Neural cell (in vitro differentiated cells): ENCODE results near the gene IFNK. TPM values are rescaled to one million over a fixed set of nuclear protein-coding genes. Genes with fewer than 3 reads are reported as not detected.

Experiments
- H2AFZ ChIP-seq: fragments of 200-600, 300-800 bp; sonication (generic), shearing (Covaris generic); 2 replicates; pipeline ENCODE4 v1.6.0; 2014; ENCODE audit warnings: low read depth, mild to moderate bottlenecking, antibody characterized with exemption, low read length, moderate library complexity
- H3F3A ChIP-seq: fragments of 200-600 bp; shearing (Covaris generic); 2 replicates; pipeline ENCODE4 v1.6.1; 2016; ENCODE audit warnings: mild to moderate bottlenecking, moderate library complexity, mixed read lengths, antibody characterized with exemption, low read length; ENCODE audit not compliant: insufficient read depth, poor library complexity, severe bottlenecking
- H3K27ac ChIP-seq: fragments of 200-600, 300-800 bp; sonication (generic), shearing (Covaris generic); 2 replicates; pipeline ENCODE4 v1.5.1; 2014; ENCODE audit warnings: mild to moderate bottlenecking, low read length, moderate library complexity
- H3K27me3 ChIP-seq: fragments of 300-800, 200-600 bp; sonication (generic), shearing (Covaris generic); 2 replicates; pipeline ENCODE4 v1.6.0; 2014; ENCODE audit warnings: mild to moderate bottlenecking, low read depth, low read length, moderate library complexity; ENCODE audit not compliant: insufficient read depth
- H3K36me3 ChIP-seq: fragments of 300-800, 200-600 bp; sonication (generic), shearing (Covaris generic); 2 replicates; pipeline ENCODE4 v1.5.1; 2014; ENCODE audit warnings: mild to moderate bottlenecking, antibody characterized with exemption, low read length, moderate library complexity; ENCODE audit not compliant: insufficient read depth
- H3K4me2 ChIP-seq: fragments of 300-800, 200-600 bp; sonication (generic), shearing (Covaris generic); 2 replicates; pipeline ENCODE4 v1.6.0; 2014; ENCODE audit warnings: mild to moderate bottlenecking, low read length
- H3K4me3 ChIP-seq: fragments of 300-800, 200-600 bp; sonication (generic), shearing (Covaris generic); 2 replicates; pipeline ENCODE4 v1.5.1; 2014; ENCODE audit warnings: mild to moderate bottlenecking, low read length, moderate library complexity
- H3K79me2 ChIP-seq: fragments of 200-600 bp; shearing (Covaris generic); replicated peaks from 2 replicates; pipeline ENCODE4 v1.6.0; 2014; ENCODE audit warnings: mild to moderate bottlenecking, low read length, moderate library complexity; ENCODE audit not compliant: insufficient read depth
- H3K9ac ChIP-seq: fragments of 300-800, 200-600 bp; sonication (generic), shearing (Covaris generic); 2 replicates; pipeline ENCODE4 v1.6.1; 2016; ENCODE audit warnings: mild to moderate bottlenecking, low read length, mixed read lengths
- H3K9me2 ChIP-seq: fragments of 200-600 bp; shearing (Covaris generic); 2 replicates; pipeline ENCODE4 v1.6.1; 2016; ENCODE audit warnings: mild to moderate bottlenecking, low read length, mixed read lengths; ENCODE audit not compliant: insufficient read depth
- H3K9me3 ChIP-seq: fragments of 200-600, 300-800 bp; sonication (generic), shearing (Covaris generic); 2 replicates; pipeline ENCODE4 v1.6.1; 2016; ENCODE audit warnings: mild to moderate bottlenecking, mixed run types, low read length, moderate library complexity, mixed read lengths
- H4K20me1 ChIP-seq: fragments of 200-600 bp; shearing (Covaris generic); 2 replicates; pipeline ENCODE4 v1.6.1; 2016; ENCODE audit warnings: mild to moderate bottlenecking, mixed run types; ENCODE audit not compliant: insufficient read depth
- EP300 ChIP-seq: fragments of 450-650 bp; conservative IDR thresholded peaks from 2 replicates; pipeline ENCODE4 v1.6.1; 2014; ENCODE audit warnings: antibody characterized with exemption, mild to moderate bottlenecking, moderate library complexity; ENCODE audit not compliant: poor library complexity, severe bottlenecking
- EZH2 ChIP-seq: fragments of 200-600, 300-800 bp; shearing (Covaris generic), sonication (generic); IDR thresholded peaks from 2 replicates; pipeline ENCODE4 v1.6.1; 2014; ENCODE audit warnings: antibody characterized with exemption, low read length, borderline replicate concordance, mild to moderate bottlenecking; ENCODE audit not compliant: insufficient read depth, poor library complexity, severe bottlenecking
- MXI1 ChIP-seq: fragments of 450-650 bp; conservative IDR thresholded peaks from 2 replicates; pipeline ENCODE4 v1.6.1; 2014; ENCODE audit warnings: antibody characterized with exemption, mild to moderate bottlenecking; ENCODE audit not compliant: poor library complexity, severe bottlenecking
- POLR2AphosphoS5 ChIP-seq: IDR thresholded peaks from 2 replicates; pipeline ENCODE4 v1.6.1; 2012
- RAD21 ChIP-seq: fragments of 450-650 bp; conservative IDR thresholded peaks from 2 replicates; pipeline ENCODE4 v1.6.1; 2014; ENCODE audit warnings: antibody characterized with exemption, mild to moderate bottlenecking, moderate library complexity
- REST ChIP-seq: IDR thresholded peaks from 2 replicates; pipeline ENCODE4 v1.6.1; 2012; ENCODE audit warnings: borderline replicate concordance
- SMC3 ChIP-seq: fragments of 450-650 bp; conservative IDR thresholded peaks from 2 replicates; pipeline ENCODE4 v1.6.1; 2014; ENCODE audit warnings: antibody characterized with exemption, mild to moderate bottlenecking, moderate library complexity; ENCODE audit not compliant: poor library complexity
- TAF1 ChIP-seq: IDR thresholded peaks from 2 replicates; pipeline ENCODE4 v1.6.1; 2012; ENCODE audit warnings: low read depth
- polyA plus RNA-seq: library from polyadenylated mRNA; depleted of rRNA; stranded (reverse); fragments of >200 nt; gene quantifications from 2 replicates; pipeline ENCODE4 v1.2.3, GENCODE V29; 2014
- TF ChIP-seq, protein P1 (sequence below): fragments of 450-650 bp; IDR thresholded peaks from 2 replicates; pipeline ENCODE4 v1.5.1; 2014; ENCODE audit warnings: antibody characterized with exemption, mild to moderate bottlenecking, moderate library complexity; ENCODE audit not compliant: poor library complexity, severe bottlenecking

IFNK gene
- polyA plus RNA-seq, 1 donor from 2014 or later, result not detected

DNA sequence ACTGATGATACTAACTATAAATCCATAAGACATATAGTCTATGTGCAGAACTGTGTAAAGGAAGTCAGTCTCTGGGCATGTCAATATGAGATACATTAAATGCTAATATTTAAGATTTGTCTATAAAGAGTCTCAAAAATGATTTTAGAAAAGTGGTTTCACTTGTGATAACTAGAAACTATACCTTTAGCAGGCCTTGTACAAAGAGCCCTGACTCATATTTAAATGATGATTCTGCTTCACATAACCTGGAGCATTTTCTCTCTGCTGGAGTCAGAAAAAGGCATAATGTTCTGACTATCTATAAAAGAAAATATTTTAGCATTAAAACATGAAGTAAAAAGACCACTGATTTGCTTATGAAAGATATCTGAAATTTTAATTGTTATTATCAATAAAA lies 34.2 kb downstream of the IFNK start:
- Histone ChIP-seq H3F3A (no peaks in the 10 kb centered on the region), H3K9ac (no peak overlapping the region), H3K27ac (no peak overlapping the region), H4K20me1 (no peaks in the 10 kb centered on the region), H3K27me3 (no peaks in the 10 kb centered on the region), H2AFZ (no peak overlapping the region), H3K36me3 (peaks cover 34% of the 10 kb centered on the region), H3K79me2 (no peaks in the 10 kb centered on the region), H3K4me3 (no peak overlapping the region), H3K9me2 (no peaks in the 10 kb centered on the region), H3K9me3 (no peaks in the 10 kb centered on the region), H3K4me2 (no peak overlapping the region)
- TF ChIP-seq EZH2 (no peak), TAF1 (no peak), RAD21 (no peak), EP300 (no peak), REST (no peak), MXI1 (no peak), POLR2AphosphoS5 (no peak), SMC3 (no peak)
- TF ChIP-seq, protein P1, sequence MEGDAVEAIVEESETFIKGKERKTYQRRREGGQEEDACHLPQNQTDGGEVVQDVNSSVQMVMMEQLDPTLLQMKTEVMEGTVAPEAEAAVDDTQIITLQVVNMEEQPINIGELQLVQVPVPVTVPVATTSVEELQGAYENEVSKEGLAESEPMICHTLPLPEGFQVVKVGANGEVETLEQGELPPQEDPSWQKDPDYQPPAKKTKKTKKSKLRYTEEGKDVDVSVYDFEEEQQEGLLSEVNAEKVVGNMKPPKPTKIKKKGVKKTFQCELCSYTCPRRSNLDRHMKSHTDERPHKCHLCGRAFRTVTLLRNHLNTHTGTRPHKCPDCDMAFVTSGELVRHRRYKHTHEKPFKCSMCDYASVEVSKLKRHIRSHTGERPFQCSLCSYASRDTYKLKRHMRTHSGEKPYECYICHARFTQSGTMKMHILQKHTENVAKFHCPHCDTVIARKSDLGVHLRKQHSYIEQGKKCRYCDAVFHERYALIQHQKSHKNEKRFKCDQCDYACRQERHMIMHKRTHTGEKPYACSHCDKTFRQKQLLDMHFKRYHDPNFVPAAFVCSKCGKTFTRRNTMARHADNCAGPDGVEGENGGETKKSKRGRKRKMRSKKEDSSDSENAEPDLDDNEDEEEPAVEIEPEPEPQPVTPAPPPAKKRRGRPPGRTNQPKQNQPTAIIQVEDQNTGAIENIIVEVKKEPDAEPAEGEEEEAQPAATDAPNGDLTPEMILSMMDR, result no peak

GRCh38 chr9:27560457-27560856 lies 36.4 kb downstream of the IFNK start:
- peaks cover 22% of the 10 kb centered on the region for H3K36me3 ChIP-seq

More at GRCh38 chr9:27560457-27560856, 36.4 kb downstream of the IFNK start:
- Histone ChIP-seq H3K27ac (no peak overlapping the region), H3K4me2 (no peak overlapping the region), H3K9ac (no peak overlapping the region), H3K79me2 (no peaks in the 10 kb centered on the region), H4K20me1 (no peaks in the 10 kb centered on the region), H3K4me3 (no peak overlapping the region), H3F3A (no peaks in the 10 kb centered on the region), H3K27me3 (no peaks in the 10 kb centered on the region), H2AFZ (no peak overlapping the region), H3K9me2 (no peaks in the 10 kb centered on the region), H3K9me3 (no peaks in the 10 kb centered on the region)
- TF ChIP-seq RAD21 (no peak), TAF1 (no peak), REST (no peak)
